Astrocyte (in vitro differentiated cells and primary cell): ENCODE data around the gene ABCA4. TPM values are rescaled to one million over a fixed set of nuclear protein-coding genes. Genes with fewer than 3 reads are reported as not detected.
A peak's percentile ranks its signal among the peaks of the same experiment; 100 is the strongest.

Source experiments
- DNase-seq: peaks from one replicate; pipeline ENCODE4 v3.0.0-alpha.2; 2010; ENCODE audit warnings: low read depth
- FAIRE-seq: peaks from 2 replicates; lab custom pipeline; 2011; peaks lifted over from hg19 to GRCh38; lab: Jason Lieb, UNC
- H2AFZ ChIP-seq: 2 replicates; pipeline ENCODE4 v1.6.0; 2012; ENCODE audit warnings: low read depth, low read length, inconsistent platforms
- H3K27ac ChIP-seq: 2 replicates; pipeline ENCODE4 v1.5.1; 2011; ENCODE audit warnings: low read depth, low read length, inconsistent platforms
- H3K27me3 ChIP-seq: 2 replicates; pipeline ENCODE4 v1.6.0; 2011; ENCODE audit warnings: low read length, inconsistent platforms; ENCODE audit not compliant: insufficient read depth
- H3K36me3 ChIP-seq: 2 replicates; pipeline ENCODE4 v1.5.1; 2011; ENCODE audit warnings: low read length, inconsistent platforms; ENCODE audit not compliant: insufficient read depth
- H3K4me1 ChIP-seq: 2 replicates; pipeline ENCODE4 v1.5.1; 2011; ENCODE audit warnings: low read length, inconsistent platforms; ENCODE audit not compliant: insufficient read depth
- H3K4me2 ChIP-seq: 2 replicates; pipeline ENCODE4 v1.6.0; 2012; ENCODE audit warnings: low read length, inconsistent platforms
- H3K4me3 ChIP-seq: 2 replicates; pipeline ENCODE4 v1.5.1; 2011; ENCODE audit warnings: low read depth, mild to moderate bottlenecking, low read length, inconsistent platforms; ENCODE audit not compliant: insufficient read depth
- H3K79me2 ChIP-seq: 2 replicates; pipeline ENCODE4 v1.6.0; 2012; ENCODE audit warnings: mild to moderate bottlenecking, low read length, inconsistent platforms; ENCODE audit not compliant: insufficient read depth
- H3K9ac ChIP-seq: 2 replicates; pipeline ENCODE4 v1.6.0; 2012; ENCODE audit warnings: mild to moderate bottlenecking, low read length, inconsistent platforms
- H3K9me3 ChIP-seq: 2 replicates; pipeline ENCODE4 v1.5.1; 2012; ENCODE audit warnings: low read depth, mild to moderate bottlenecking, low read length, inconsistent platforms; ENCODE audit not compliant: insufficient read depth
- H4K20me1 ChIP-seq: 2 replicates; pipeline ENCODE4 v1.6.0; 2012; ENCODE audit warnings: low read length, inconsistent platforms; ENCODE audit not compliant: insufficient read depth
- H3K27ac Mint-ChIP-seq: one replicate; pipeline ENCODE4 v1.8.0; 2021; ENCODE audit warnings: mild to moderate bottlenecking, mixed read lengths; ENCODE audit not compliant: unreplicated experiment
- H3K27me3 Mint-ChIP-seq: one replicate; pipeline ENCODE4 v1.8.0; 2021; ENCODE audit warnings: low read depth, mixed read lengths; ENCODE audit not compliant: unreplicated experiment
- H3K36me3 Mint-ChIP-seq: one replicate; pipeline ENCODE4 v1.8.0; 2021; ENCODE audit warnings: low read depth, mixed read lengths; ENCODE audit not compliant: unreplicated experiment
- H3K4me1 Mint-ChIP-seq: one replicate; pipeline ENCODE4 v1.8.0; 2021; ENCODE audit warnings: low read depth, mixed read lengths; ENCODE audit not compliant: unreplicated experiment
- H3K4me3 Mint-ChIP-seq: one replicate; pipeline ENCODE4 v1.8.0; 2021; ENCODE audit warnings: mild to moderate bottlenecking, moderate library complexity, mixed read lengths; ENCODE audit not compliant: unreplicated experiment
- H3K9me3 Mint-ChIP-seq: one replicate; pipeline ENCODE4 v1.8.0; 2021; ENCODE audit warnings: mild to moderate bottlenecking, mixed read lengths; ENCODE audit not compliant: unreplicated experiment
- EZH2 ChIP-seq: IDR thresholded peaks from 2 replicates; pipeline ENCODE4 v1.6.1; 2012; ENCODE audit warnings: mild to moderate bottlenecking, low read length, inconsistent platforms; ENCODE audit not compliant: insufficient read depth
- total RNA-seq: library from RNA; stranded (reverse); gene quantifications from 2 replicates; pipeline ENCODE4 v1.2.1, GENCODE V29; 2021
- TF ChIP-seq, protein P1 (sequence below): IDR thresholded peaks from 2 replicates; pipeline ENCODE4 v1.5.1; 2011; ENCODE audit warnings: low read depth, mild to moderate bottlenecking, inconsistent platforms, low read length, moderate library complexity; ENCODE audit not compliant: insufficient read depth

Gene ABCA4
- total RNA-seq, 1 donor from 2014 or later, result 0.20 TPM

DNA sequence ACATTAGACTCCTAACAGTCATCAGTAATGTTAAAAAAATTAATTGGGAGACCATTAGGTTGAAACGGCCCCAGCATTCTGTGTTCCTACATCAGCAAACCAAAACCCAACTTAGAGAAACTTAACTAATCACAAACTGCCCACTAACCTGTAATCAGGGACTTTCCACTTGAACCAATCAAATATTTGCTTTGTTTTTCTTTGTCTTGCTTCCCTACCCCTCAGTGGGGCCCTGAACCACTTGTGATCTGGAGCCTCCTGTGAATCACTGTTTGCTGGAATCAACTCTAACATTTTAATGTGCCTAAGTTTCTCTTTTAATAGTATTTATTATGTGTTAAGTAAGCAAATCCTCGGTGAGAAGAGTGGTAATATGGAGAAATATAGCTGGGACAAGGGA is 64.0 kb downstream of the ABCA4 start:
- H3K27ac ChIP-seq, result no peak overlapping the region
- Mint-ChIP-seq H3K4me3 (no peak overlapping the region), H3K36me3 (no peaks in the 10 kb centered on the region), H3K9me3 (peaks cover 2% of the 10 kb centered on the region), H3K27ac (no peak overlapping the region), H3K4me1 (peaks cover 18% of the 10 kb centered on the region), H3K27me3 (peaks cover 10% of the 10 kb centered on the region)
- peaks cover 13% of the 10 kb centered on the region for H3K4me1 ChIP-seq
- no peak overlapping the region for H3K4me3 ChIP-seq
- H3K79me2 ChIP-seq, result no peaks in the 10 kb centered on the region
- DNase-seq, result no peak
- H3K9me3 ChIP-seq, result no peaks in the 10 kb centered on the region
- TF ChIP-seq, protein P1, sequence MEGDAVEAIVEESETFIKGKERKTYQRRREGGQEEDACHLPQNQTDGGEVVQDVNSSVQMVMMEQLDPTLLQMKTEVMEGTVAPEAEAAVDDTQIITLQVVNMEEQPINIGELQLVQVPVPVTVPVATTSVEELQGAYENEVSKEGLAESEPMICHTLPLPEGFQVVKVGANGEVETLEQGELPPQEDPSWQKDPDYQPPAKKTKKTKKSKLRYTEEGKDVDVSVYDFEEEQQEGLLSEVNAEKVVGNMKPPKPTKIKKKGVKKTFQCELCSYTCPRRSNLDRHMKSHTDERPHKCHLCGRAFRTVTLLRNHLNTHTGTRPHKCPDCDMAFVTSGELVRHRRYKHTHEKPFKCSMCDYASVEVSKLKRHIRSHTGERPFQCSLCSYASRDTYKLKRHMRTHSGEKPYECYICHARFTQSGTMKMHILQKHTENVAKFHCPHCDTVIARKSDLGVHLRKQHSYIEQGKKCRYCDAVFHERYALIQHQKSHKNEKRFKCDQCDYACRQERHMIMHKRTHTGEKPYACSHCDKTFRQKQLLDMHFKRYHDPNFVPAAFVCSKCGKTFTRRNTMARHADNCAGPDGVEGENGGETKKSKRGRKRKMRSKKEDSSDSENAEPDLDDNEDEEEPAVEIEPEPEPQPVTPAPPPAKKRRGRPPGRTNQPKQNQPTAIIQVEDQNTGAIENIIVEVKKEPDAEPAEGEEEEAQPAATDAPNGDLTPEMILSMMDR, result no peak
- no peak for TF ChIP-seq EZH2
- no peak overlapping the region for H3K9ac ChIP-seq
- H4K20me1 ChIP-seq, result no peaks in the 10 kb centered on the region
- H3K36me3 ChIP-seq, result no peaks in the 10 kb centered on the region
- FAIRE-seq, result no peak
- H3K4me2 ChIP-seq, result no peak overlapping the region
- H2AFZ ChIP-seq, result no peak overlapping the region
- H3K27me3 ChIP-seq, result no peaks in the 10 kb centered on the region

GRCh38 chr1:94056171-94056570 is 64.8 kb downstream of the ABCA4 start:
- Histone ChIP-seq H3K4me3 (no peak overlapping the region), H3K4me1 (peaks cover 6% of the 10 kb centered on the region), H3K4me2 (no peak overlapping the region), H4K20me1 (no peaks in the 10 kb centered on the region), H3K9me3 (no peaks in the 10 kb centered on the region), H2AFZ (no peak overlapping the region), H3K27me3 (no peaks in the 10 kb centered on the region), H3K79me2 (no peaks in the 10 kb centered on the region), H3K36me3 (no peaks in the 10 kb centered on the region), H3K27ac (no peak overlapping the region), H3K9ac (no peak overlapping the region)
- H3K9me3 Mint-ChIP-seq, result peaks cover 2% of the 10 kb centered on the region
- peak overlapping the region; percentile 28 for H3K4me3 Mint-ChIP-seq
- peaks cover 10% of the 10 kb centered on the region for H3K27me3 Mint-ChIP-seq
- FAIRE-seq (no peak), DNase-seq (no peak)
- no peaks in the 10 kb centered on the region for H3K36me3 Mint-ChIP-seq
- TF ChIP-seq, protein P1, result no peak
- no peak for TF ChIP-seq EZH2
- H3K4me1 Mint-ChIP-seq, result peaks cover 11% of the 10 kb centered on the region
- H3K27ac Mint-ChIP-seq, result no peak overlapping the region

DNA sequence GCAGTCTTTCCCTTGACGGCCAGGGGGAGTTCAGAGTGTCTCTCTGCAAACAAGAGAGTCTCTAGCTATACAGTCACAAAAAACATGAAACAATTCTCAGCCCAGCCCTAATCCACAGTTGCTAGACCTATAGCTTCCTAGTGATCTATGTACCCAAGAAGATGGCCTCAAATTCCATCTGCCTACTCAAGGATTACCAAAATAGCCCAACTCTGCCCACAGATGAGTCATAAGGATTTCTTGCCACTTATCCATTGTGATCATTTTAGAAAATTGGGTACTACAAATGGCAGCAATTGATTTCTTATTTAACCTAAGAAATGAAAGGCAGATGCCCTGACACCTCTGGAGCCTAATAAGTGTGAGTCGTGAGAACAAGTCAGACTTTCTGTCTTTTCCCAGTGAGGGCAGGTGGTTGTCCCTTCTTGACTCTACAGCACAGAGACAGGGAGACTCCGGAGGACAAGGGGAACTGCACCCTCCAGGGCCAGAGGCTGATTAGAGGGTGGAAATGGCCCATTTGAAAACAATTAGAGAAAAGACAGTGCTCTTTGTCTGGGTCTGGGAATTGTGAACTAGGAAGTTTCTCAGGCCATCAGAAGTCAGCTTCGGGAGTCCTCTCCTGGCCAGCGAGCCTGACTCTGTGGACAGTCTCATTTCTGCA is 65.4 kb downstream of the ABCA4 start:
- no peak overlapping the region for H2AFZ ChIP-seq
- no peak for TF ChIP-seq EZH2
- TF ChIP-seq, protein P1, result no peak
- no peak overlapping the region for H3K4me3 Mint-ChIP-seq
- peaks cover 10% of the 10 kb centered on the region for H3K27me3 Mint-ChIP-seq
- H3K9ac ChIP-seq, result no peak overlapping the region
- H3K4me2 ChIP-seq, result no peak overlapping the region
- no peaks in the 10 kb centered on the region for H3K36me3 ChIP-seq
- no peak overlapping the region for H3K27ac ChIP-seq
- H3K4me1 ChIP-seq, result peaks cover 6% of the 10 kb centered on the region
- peak; percentile 36 for DNase-seq
- H3K27me3 ChIP-seq, result no peaks in the 10 kb centered on the region
- no peaks in the 10 kb centered on the region for H3K36me3 Mint-ChIP-seq
- peak; percentile 45 for FAIRE-seq
- peaks cover 2% of the 10 kb centered on the region for H3K9me3 Mint-ChIP-seq
- H3K4me3 ChIP-seq, result no peak overlapping the region
- H4K20me1 ChIP-seq, result no peaks in the 10 kb centered on the region
- H3K9me3 ChIP-seq, result no peaks in the 10 kb centered on the region
- H3K27ac Mint-ChIP-seq, result no peak overlapping the region
- no peaks in the 10 kb centered on the region for H3K79me2 ChIP-seq
- peaks cover 14% of the 10 kb centered on the region for H3K4me1 Mint-ChIP-seq
